HG03457 (cell line): ENCODE results near the gene LMO2.
"Not testable (repeated sequence)": the region's sequence is repeated elsewhere in the genome, so short reads cannot be mapped to it uniquely, and the experiment has no call there.

Experiments used
- ATAC-seq: cut with Tn5 transposase; IDR thresholded peaks from one replicate; pipeline ENCODE4 v1.9.1; 2021; ENCODE audit warnings: moderate number of reproducible peaks; ENCODE audit not compliant: unreplicated experiment

Gene LMO2

DNA sequence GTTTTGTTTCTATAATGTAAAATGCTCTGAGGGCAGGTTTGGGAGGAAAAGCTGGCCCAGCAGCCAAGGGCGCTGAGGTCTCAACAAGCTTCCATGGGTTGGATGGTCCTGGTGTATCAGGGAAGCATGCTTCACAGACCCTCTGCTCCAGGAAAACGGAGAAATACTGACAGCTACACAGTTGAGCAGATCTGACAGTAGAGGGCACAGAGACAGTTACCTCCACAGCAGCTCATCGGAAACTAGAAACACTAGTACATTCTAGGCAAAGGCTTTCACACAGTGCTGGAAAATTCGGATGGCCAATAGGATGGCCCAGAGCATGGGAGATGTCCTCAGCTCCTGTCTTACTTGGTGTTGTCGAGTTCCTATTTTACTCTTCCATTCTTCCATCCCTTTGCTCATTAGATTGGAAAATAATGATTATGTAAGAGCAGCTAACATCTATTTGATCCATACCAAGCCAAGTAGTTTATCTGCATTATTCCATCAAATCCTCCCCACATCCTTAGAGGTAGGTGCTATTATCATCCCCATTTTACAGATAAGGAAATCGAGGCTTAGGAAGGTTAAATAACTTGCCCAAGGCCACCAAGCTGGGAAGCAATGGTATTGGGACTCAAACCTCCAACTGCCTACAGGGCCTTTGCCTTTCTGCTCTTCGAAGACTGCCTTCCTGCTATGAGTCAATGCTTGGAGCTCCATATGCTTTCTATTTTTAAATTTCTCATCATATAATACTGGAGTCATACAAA lies 28.3 kb downstream of the LMO2 start:
- ATAC-seq = no peak

DNA sequence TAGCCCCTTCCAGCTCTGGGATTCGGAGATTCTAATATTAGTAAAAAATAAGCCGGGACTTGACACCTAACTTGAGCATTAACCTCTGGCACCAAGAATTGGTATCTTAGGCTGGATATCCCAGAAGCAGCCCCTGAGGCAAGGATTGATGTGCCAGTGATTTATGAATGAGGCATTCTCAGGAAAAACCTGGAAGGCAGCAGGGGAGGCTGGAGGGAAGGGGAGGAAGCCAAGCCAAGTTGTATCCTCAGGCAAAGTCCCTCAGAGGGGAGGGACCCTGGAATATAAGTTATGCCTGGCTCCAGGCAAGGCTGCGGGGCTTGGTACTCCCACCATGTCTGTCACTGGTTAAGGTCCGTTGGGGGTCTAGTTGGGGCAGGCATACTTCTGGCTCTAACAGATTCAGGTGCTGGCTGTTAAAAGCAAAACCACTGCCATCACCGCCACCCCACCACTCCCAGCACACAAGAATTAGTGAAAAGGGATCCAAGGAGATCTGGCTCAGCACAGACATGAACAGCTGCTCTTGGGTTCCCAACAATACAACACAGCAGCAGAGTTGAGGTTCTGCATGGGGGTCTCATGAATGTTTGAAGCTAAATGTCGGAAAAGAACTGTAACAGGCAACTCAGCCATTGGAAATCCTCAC lies 29.8 kb downstream of the LMO2 start:
- ATAC-seq = no peak

DNA sequence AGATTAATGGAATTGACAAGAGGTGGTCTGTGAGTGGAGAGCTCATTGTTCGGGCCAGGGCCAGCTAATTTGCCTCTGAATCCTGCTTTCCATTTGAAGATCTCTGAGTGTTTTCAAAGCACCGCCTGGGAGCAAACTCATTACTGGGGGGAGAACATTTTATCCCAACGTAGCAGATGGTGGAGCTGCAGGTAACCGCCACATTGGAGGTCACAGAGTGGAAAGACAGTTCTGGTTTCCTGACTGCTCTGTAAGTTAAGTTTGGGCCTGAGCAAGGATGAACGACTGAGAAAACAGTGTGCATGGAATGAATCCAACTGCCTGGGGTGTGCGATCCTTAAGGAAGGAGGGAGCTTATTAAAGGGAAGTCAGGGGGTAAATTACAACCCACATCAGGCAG lies 30.5 kb downstream of the LMO2 start:
- ATAC-seq = no peak

DNA sequence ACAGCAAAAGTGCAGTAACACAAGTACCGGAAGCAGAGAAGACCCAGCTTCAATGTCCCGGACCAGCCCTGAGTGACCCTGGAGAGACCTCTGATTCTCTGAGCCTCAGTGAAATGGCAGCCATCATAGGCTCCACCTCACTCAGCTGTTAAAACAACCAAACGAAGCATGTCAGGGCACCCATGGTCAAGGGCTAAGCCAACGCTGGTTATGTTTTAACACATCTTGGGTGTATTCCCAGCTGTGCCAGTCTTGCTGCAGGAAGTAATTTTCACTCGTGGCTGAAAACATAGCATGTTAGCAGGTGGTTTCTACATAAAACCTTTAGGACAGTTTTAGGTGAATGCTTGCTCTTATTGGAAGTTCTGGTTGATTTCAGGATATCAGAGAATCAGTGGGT lies 30.9 kb downstream of the LMO2 start:
- ATAC-seq = no peak

DNA sequence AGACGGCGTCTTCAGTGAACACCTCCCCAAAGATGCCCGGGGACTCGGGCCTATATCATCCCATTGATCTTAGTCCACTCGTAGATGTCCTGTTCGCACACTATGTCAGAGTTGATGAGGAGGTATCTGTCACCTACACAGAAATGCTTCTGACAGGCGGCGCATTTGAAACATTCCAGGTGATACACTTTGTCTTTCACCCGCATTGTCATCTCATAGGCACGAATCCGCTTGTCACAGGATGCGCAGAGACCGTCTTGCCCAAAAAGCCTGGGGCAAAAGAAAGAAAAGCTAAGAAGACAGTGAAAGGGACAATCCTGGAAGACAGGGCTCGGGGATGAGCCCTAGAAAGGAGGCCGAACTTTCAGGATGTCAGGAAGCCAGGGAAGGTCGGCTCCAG lies 32.6 kb downstream of the LMO2 start:
- ATAC-seq = no peak

DNA sequence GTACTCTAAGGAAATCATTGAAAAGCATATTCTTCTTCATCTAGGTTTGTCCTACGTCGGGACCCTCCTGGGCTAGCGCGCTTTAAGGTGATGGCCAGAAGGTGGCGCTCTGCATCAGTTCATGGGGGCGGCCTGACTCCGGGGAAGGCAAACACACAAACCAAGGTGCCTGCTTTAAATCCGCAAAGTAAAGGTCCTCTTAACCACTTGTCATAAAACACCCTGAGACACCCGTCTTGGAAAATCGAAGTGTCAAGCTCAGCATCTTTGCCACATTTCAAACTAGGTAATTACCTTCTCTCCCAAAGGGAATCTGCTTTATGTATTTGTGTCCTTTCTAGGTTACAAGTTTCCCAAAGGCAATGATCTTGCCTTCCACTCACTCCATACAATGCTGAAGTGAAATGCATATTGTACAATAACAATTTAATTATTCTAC lies 33.9 kb downstream of the LMO2 start:
- ATAC-seq = no peak

DNA sequence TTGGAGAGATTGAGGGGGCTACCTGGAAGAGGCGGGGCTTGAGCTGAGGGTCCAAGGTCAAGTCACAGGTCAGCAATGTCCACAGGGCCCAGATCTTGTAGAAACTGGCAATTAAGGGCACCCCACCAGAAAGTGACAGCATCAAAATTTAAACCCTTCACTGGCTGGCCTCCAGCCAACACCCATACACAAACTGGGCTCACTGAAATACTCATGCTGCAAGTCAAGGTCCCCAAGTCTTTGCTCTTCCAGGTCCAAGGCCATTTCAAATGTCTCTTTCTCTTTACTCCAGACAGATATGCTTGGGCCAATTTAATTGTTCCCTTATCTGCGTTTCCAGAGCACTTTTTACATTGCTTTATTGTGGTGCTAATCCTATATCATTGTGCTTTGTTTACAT lies 36.4 kb downstream of the LMO2 start:
- ATAC-seq = no peak

DNA sequence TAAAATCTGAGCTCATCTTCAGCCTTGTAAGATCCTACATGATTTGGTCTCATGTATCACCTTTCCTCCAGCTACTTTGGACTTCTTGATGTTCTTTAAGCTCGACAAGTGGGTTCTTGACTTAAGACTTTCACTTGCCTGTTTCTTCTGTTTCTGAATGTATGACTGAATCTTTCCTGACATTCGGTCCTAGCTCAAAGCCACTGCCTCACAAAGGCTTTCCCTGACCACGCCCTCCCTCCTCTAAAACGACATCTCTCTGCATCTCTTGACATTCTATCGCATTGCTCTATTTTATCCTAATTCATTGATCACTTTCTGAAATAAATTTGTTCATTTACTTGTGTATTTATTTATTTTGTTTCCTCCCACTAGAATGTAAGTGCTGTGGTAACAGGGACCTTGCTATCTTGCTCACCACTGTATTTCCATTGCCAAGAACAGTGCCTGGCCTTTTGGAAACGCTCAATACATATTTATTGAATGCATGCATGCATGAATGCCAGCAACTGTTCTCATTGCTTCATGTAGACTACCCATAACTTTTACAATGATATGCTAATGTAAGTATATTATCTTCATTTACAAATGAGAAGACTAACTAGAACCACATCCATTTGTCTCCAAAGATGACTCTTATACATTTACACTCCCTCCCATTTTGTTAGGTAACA lies 43.0 kb downstream of the LMO2 start:
- ATAC-seq = no peak

DNA sequence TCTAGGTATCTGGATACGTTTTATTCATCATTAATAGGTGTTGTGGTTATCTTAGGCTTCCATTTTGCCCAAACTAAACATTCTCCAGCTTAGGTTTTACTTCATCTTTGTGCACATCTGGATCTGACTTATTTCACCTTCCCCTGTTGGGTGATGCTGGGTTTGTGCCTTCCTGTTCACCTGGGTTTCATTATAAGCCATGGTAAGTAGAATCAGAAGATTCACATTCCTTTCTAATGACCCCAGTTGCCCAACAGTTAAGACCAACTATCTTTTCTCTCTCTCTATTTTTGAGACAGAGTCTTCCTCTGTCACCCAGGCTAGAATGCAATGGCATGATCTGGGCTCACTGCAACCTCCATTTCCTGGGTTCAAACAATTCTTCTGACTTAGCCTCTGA lies 44.6 kb downstream of the LMO2 start:
- no peak for ATAC-seq

DNA sequence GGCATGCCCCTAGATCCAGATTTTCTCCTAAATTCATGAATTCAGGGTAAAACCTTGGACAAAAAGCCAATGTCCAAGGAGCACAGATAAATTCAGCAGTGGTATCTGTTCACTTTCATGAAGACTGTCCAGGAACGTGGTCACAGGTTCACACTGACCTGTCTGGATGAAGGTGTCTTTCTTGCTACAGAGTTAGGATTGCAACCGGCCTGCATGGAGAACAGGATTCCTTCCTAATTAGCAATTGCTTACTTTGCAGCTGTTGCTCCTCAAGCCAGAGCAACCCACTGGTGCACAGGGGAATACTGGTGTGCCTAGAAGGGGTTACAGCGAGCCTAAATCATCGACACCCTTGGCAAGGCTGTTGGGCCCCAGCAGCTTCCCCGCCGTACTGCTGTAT lies 47.6 kb downstream of the LMO2 start:
- ATAC-seq = no peak

DNA sequence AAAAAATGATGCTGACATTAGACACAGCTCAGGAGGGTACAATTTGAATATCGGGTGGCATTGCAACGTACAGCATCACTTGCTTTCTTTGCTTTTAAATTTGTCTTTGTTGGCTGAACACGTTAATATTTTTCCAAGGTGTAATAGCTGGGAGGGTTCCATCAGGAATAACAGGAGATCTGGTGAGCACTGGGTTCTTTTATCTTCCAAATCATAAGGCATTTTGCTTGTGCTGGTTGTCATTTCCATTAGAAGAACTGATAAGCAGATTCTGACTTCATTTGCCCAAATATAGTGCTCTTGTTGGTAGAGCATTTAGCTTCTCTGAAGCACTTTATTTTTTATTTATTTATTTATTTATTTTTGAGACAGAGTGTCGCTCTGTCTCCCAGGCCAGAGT lies 48.9 kb downstream of the LMO2 start:
- no peak for ATAC-seq

DNA sequence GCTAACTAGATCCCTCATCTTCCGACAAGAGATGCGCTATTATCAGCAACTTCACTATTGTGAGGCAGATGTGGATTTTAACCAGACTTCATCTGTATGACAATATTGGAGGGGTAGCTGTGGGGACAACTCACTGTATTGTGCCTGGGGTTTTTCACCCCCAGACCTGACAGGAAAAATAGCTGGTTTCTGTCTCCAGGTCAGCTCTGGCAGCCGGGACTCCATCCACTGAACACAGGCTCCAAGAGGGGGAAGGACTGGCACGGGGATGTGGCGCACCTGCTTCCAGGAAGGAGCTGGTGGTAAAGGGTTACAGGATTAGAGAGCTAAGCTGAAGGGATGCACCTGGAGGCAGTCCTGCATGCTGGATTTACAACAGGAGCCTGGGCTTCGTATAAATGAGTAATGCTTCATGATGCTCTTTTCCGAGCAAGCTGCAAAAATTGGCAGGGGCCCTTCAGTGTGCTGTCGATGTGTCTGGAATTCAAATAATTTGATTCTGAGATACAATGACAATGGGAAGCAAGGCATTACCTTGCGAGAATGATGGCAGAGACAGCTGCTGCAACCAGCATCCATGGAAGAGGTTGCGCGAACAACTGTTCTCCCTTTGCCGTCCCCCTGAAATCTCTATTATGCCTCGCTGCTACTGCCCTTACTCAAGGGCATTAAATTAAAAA lies 49.5 kb downstream of the LMO2 start:
- ATAC-seq = no peak

DNA sequence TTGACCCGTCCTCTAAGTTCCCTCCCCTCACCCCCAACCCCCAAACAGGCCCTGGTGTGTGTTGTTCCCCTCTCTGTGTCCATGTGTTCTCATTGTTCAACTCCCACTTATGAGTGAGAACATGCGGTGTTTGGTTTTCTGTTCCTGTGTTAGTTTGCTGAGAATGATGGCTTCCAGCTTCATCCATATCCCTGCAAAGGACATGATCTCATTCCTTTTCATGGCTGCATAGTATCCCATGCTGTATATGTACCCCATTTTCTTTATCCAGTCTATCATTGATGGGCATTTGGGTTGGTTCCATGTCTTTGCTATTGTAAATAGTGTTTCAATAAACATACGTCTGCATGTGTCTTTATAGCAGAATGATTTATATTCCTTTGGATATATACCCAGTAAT lies 53.6 kb downstream of the LMO2 start:
- ATAC-seq = not testable (repeated sequence)

DNA sequence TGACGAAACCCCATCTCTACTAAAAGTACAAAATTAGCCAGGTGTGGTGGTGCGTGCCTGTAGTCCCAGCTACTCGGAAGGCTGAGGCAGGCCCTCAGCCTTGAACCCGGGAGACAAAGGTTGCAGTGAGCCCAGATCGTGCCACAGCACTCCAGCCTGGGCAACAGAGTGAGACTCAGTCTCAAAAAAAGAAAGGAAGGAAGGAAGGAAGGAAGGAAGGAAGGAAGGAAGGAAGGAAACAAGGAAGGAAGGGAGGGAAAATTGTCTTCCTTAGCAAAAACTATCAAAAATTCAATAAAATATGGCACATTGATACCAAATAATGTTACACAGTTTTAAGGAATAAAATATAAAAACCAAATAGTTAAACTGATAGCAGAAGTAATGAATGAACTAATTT lies 54.5 kb downstream of the LMO2 start:
- not testable (repeated sequence) for ATAC-seq

DNA sequence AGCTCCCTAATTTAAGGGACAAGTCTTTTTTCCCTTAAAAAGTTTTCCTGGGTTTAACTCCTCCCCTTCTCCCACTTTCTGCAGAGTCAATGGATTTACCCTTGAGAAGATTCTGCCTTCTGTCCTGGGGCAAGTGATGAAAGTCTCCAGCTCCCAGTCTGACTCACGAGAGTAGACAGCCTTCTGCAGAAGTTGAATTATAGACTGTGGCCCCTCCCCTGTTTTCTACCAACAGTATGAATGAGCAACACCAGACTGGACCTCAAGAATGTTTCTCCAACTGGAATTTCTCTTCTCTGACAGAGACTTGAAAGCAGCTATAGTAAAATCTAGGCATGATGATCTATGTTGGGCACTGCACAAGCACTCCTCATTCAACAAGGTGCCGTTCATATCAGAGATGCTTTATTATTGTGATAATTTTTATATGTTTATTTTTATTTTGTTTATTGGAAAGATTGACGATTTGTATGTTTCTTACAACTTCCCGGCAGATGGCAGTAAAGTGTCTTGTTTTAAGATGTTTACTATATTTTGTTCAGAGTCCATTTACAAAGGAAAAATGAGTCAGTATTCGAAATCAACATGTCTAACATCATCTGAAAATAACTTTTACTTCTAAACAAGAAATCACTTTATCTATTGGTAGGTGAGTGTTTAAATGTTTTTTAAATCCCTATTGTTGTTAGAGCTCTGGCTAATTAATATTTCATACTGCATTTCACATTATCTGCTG lies 56.6 kb downstream of the LMO2 start:
- no peak for ATAC-seq

DNA sequence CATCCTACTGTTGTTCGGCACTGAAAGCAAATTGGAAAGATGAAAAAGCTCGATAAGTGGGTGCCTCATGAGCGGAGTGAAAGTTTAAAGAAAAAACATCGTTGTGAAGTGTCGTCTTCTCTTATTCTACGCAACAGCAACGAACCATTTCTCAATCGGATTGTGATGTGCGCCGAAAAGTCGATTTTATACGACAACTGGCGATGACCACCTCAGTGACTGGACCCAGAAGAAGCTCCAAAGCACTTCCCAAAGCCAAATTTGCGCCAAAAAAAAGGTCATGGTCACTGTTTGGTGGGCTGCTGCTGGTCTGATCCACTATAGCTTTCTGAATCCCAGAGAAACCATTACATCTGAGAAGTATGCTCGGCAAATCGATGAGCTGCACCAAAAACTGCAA lies 59.2 kb downstream of the LMO2 start:
- no peak for ATAC-seq

DNA sequence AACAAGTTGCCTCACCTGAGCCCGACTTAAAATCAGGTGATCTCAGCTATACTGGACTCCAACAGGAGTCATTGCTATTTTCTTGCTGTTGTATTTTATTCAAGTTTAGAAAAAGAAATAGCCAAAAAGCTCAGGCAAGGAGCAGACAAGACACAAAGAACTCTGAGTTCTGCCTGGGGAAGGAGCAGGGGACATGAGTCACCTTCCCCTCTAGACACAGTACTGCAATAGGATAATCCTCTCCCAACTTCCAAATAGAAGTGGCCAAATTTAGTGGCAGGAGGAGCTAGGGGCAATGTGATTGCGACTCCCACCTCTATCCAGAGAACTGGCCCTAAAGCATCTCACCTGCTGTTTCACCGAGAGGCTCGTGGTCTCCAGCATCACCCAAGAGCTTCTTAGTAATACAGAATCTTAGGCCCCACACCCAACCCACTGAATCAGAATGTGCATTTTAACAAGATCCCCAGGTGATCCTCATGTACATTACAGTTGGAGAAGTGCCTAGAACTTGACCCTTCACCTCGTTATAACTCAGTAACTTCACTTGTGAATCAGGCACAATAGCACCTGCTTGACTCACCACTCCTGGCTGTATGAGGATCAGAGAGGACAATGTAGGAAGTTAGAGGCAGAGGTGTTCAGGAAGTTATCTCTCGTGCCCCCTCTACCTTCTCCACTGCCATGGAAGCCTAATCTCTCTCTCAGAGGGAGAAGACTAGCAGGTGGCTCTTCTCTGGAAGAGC lies 60.8 kb downstream of the LMO2 start:
- ATAC-seq = no peak

DNA sequence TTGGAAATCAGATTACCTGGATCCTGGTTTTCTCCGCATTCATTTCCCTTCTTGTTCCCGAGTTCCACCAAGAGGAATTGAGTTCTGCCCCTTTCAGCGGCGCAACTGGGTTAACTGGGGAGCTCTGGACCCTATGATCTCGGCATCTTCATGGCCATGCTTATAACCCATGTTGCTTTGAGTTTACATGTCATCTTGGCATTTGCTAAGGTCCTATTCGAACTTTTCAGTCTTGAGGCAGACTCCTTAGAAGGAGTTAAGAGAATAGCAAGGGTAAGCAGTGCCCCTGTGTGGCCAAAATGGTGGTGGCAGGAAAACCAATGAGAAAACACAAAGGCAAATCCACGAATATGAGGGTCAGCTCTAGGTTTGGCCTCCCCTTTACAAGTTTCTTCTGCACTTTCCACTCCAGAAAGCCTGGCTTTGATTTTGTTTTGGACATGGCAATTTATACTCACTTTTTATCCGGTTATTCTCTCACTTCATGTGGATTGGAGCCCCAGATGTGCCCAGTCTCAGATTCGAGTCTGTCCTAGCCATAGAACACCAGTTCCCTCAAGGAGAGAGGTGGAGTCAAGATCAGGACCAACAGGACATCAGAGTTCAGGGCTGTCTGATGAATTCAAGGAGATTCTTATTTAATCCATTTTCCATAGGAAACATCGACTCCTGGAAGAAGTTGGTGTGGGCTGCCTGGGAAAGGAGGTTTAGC lies 62.3 kb downstream of the LMO2 start:
- ATAC-seq = no peak

DNA sequence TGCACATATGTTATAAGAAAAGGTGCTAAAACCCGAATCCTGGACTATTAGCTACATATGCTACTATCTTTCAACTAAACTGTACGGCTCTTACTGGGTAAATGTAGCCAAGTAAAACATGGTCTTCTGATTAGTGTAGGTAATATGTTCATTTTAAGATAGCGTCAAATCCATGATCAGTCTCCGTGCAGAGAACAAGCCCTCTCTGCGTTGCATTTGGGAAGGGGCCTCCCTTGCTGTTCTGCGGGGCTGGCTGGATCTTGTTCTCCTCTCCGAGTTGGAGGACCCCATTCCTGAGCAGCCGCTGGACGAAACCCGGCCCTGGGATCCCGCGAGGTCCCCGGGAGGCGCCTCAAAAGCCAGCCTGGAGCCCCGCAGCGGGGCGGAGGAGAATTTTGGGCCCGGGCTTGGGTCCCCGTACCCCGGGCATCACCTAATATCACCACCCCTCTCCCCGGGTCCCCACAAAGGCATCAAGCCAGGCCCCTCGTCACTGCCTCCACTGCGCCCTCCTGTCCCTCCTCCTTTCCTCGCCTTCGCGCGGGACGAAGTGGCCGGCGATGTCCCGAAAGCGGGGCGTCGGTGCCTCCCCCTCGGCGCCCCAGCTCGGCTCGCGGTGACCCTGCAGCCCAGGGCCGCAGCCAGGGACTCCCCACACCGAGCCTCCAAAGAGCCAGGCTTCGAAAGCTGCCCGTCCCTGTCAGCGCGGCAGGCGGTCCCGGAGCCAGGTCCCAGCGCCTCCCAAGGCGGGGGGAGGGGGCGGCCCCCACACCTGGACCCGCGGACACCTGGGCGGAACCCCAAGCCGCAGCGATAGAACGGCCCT lies 63.1 kb downstream of the LMO2 start:
- no peak for ATAC-seq
